ENCODE data around the gene BTBD19.
"Not testable (repeated sequence)": the region's sequence is repeated elsewhere in the genome, so short reads cannot be mapped to it uniquely, and the experiment has no call there.

BTBD19 gene

DNA sequence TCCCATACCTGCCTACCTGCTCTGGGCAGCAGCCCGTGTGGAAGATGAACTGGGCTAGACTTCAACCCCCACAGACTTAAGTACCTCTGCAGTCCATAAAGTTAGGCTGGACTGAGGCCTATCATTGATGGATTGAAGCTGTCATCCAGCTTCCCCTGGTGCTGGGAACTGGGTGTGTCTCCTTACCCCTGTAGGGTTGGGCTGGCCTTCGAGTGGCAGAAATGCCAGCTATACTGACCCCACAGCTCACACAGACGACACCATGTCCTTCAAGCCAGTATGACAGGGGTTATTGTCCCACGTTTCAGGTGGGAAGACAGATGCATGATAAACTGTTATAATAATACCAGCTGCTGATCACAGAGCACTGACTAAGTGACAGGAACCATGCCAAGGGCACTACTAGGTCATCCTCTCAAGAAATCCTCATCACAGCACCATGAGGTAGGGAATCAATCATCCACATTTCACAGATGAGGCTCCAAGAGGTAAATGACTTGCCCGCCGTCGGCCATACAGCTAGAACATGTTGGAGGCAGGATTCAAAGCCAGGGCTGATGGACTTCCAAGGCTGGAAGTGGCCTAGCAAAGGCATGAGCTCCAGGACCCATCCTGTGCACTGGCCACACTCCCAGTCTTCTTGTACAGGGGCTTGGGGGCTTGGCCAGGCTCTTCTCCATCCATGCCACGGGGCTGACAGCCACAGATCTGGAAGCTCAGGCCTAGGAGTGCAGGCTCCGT, 20.0 kb upstream of the BTBD19 start, which contains the start of gene BEST4:
Gene BEST4, minus strand, starts transcription at position 51 of the 741 bp plus-strand sequence. CDS start 465 bp downstream, outside the sequence.
- H3K4me3 ChIP-seq (ENCODE audit: low read length in 2 of 2) = no peak within 1 kb of the TSS
- no peak within 1 kb of the TSS for H3K9ac ChIP-seq (ENCODE audit: low read depth in 1 of 2, low read length in 2 of 2)
- no peaks in the 10 kb centered on the region for H3K36me3 ChIP-seq (ENCODE audit: control insufficient read depth in 2 of 2, insufficient read depth in 2 of 2, low read length in 2 of 2)
- peaks cover 21 to 25% of the 10 kb centered on the region in 2 donors for H3K4me1 ChIP-seq (ENCODE audit: control insufficient read depth in 2 of 2, insufficient read depth in 2 of 2, low read length in 2 of 2)
- H3K27ac ChIP-seq (ENCODE audit: low read depth in 2 of 2, low read length in 2 of 2) = no peak within 1 kb of the TSS
- no peaks in the 10 kb centered on the region for H3K9me3 ChIP-seq (ENCODE audit: control insufficient read depth in 2 of 2, low read length in 2 of 2)
- no peaks in the 10 kb centered on the region for H3K27me3 ChIP-seq (ENCODE audit: control insufficient read depth in 2 of 2, insufficient read depth in 2 of 2, low read length in 2 of 2)

DNA sequence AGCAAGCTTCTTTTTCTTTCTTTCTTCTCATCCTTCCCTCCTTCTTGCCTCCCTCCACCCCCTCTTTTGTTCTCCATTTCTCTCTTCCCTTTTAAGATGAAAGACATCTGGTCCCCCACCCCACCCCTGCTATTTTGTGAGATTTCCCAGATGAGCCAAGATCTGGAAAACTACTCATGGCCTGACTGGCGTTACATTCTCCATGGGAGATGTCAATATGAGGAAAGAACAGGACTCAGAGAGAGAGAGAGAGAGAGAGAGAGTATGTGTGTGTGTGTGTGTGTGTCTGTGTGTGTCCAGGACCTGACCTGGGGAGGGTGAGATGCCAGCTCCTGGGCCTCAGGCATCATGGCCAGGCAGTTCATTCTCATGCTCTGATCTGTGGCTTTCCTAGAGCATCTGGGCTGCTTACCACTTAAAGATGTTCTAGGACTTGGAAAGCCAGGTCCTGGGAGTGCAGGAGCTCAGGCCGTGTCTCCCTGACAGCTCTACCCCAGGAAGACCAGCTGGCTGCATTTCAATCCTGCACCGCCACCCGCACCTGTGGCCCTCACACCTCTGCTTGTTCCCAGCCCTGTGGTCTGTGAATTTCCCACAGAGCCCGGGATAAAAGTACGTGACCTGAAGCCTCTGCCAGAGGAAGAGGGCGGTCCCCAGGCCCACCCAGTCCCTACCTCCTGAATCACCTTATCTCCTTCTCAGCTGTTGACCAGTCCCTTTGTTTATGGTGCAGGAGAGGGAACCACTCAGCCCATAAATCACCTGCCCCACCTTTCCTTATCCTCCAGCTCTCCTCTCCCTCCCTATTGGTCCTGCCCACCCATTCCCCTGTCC, 17.1 kb upstream of the BTBD19 start:
- no peaks in the 10 kb centered on the region for H3K36me3 ChIP-seq (ENCODE audit: control insufficient read depth in 2 of 2, insufficient read depth in 2 of 2, low read length in 2 of 2)
- no peaks in the 10 kb centered on the region for H3K9me3 ChIP-seq (ENCODE audit: control insufficient read depth in 2 of 2, low read length in 2 of 2)
- H3K27me3 ChIP-seq (ENCODE audit: control insufficient read depth in 2 of 2, insufficient read depth in 2 of 2, low read length in 2 of 2) = no peaks in the 10 kb centered on the region
- no peak overlapping the region for H3K9ac ChIP-seq (ENCODE audit: low read depth in 1 of 2, low read length in 2 of 2)
- peak overlapping the region in 1 of 2 donors; percentile 20 for H3K27ac ChIP-seq (ENCODE audit: low read depth in 2 of 2, low read length in 2 of 2)
- H3K4me1 ChIP-seq (ENCODE audit: control insufficient read depth in 2 of 2, insufficient read depth in 2 of 2, low read length in 2 of 2) = peaks cover 6 to 12% of the 10 kb centered on the region in 2 donors
- H3K4me3 ChIP-seq (ENCODE audit: low read length in 2 of 2) = no peak overlapping the region

DNA sequence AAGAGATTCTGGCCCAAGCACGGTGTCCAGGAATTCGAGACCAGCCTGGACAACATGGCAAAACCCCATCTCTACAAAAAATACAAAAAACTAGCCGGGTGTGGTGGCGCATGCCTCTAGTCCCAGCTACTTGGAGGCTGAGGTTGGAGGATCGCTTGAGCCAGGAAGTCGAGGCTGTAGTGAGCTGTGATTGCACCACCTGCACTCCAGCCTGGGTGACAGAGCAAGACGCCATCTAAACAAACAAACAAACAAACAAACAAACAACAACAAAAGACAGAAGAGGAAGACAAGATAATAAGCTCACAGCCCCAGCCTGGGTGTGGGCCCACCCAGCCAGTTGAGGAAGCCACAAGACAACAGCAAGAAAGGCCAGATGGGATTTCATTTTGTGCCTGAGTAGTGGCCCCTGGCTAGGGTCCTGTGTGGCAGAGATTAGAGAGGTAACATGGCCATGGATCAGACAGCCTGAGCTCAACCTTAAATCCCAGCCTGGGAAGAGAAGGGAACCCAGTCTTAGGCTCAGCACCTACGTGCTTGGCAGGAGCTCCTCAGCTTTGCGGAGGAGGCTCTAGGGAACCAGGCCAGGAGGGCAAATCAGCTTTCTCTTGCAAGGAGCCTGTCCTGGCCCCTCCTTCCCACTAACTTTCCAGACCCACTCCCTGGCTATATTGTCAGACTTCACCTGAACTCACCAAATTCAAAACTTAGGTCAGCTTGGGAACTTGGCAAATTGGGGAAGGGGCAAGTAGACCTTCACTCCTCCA, 15.4 kb upstream of the BTBD19 start:
- Histone ChIP-seq H3K9ac (ENCODE audit: low read depth in 1 of 2, low read length in 2 of 2) (no peak overlapping the region), H3K27ac (ENCODE audit: low read depth in 2 of 2, low read length in 2 of 2) (no peak overlapping the region), H3K4me1 (ENCODE audit: control insufficient read depth in 2 of 2, insufficient read depth in 2 of 2, low read length in 2 of 2) (peaks cover 0 to 7% of the 10 kb centered on the region in 2 donors), H3K36me3 (ENCODE audit: control insufficient read depth in 2 of 2, insufficient read depth in 2 of 2, low read length in 2 of 2) (no peaks in the 10 kb centered on the region), H3K4me3 (ENCODE audit: low read length in 2 of 2) (no peak overlapping the region), H3K27me3 (ENCODE audit: control insufficient read depth in 2 of 2, insufficient read depth in 2 of 2, low read length in 2 of 2) (no peaks in the 10 kb centered on the region), H3K9me3 (ENCODE audit: control insufficient read depth in 2 of 2, low read length in 2 of 2) (no peaks in the 10 kb centered on the region)

DNA sequence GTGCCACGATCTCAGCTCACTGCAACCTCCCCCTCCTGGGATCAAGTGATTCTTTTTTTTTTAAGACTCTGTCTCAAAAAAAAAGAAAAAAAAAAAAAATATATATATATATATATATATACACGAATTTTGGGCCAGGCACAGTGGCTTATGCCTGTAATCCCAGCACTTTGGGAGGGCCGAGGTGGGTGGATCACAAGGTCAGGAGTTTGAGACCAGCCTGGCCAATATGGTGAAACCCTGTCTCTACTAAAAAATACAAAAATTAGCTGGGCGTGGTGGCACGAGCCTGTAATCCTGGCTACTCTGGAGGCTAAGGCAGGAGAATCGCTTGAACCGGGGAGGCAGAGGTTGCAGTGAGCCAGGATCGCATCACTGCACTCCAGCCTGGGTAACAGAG, 10.4 kb upstream of the BTBD19 start:
- H3K36me3 ChIP-seq (ENCODE audit: control insufficient read depth in 2 of 2, insufficient read depth in 2 of 2, low read length in 2 of 2); H3K27me3 ChIP-seq (ENCODE audit: control insufficient read depth in 2 of 2, insufficient read depth in 2 of 2, low read length in 2 of 2); H3K4me3 ChIP-seq (ENCODE audit: low read length in 2 of 2); H3K27ac ChIP-seq (ENCODE audit: low read depth in 2 of 2, low read length in 2 of 2); H3K9ac ChIP-seq (ENCODE audit: low read depth in 1 of 2, low read length in 2 of 2); H3K9me3 ChIP-seq (ENCODE audit: control insufficient read depth in 2 of 2, low read length in 2 of 2): not testable (repeated sequence)
- peaks cover 12 to 16% of the 10 kb centered on the region in 2 donors for H3K4me1 ChIP-seq (ENCODE audit: control insufficient read depth in 2 of 2, insufficient read depth in 2 of 2, low read length in 2 of 2)

DNA sequence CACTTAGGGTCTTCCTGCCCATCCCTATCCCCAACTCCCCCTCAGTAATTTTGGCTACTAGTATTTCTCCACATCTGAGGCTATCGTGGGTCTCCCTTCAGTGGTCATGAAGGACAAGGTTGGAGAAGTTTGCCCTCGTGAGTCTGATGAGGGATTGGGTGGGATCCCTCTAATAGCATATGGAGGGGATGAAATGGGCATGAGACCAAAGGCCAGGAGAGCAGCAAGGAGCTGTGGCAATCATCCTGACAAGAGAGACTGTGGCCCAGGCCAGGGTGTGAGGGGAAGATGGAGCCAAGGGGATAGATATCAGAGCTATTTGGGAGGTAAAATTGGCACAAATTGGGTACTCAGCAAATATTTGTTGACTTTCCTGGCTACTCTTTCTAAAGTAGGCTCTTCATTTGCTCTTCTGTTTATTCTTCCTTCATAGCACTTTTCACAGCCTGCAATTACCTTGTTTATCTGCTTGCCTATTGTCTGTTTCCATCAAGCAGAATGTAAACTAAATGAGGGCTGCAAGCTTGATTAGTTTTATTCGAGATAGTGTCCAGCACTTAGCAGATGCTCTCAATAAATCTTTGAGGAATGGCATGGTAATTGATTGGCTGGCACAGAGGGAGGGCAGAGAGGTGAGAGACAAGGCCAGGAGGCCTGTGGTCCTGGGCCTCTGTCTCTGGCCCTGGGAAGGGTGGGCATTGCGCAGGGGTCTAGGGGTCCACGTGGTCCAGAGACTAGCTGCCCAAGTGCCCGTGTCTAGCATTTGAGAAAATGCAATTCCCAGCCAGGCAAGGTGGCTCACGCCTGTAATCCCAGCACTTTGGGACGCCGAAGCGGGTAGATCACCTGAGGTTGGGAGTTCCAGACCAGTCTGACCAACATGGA, 9.6 kb upstream of the BTBD19 start:
- Histone ChIP-seq H3K27ac (ENCODE audit: low read depth in 2 of 2, low read length in 2 of 2) (no peak overlapping the region), H3K4me1 (ENCODE audit: control insufficient read depth in 2 of 2, insufficient read depth in 2 of 2, low read length in 2 of 2) (peaks cover 12 to 16% of the 10 kb centered on the region in 2 donors)

DNA sequence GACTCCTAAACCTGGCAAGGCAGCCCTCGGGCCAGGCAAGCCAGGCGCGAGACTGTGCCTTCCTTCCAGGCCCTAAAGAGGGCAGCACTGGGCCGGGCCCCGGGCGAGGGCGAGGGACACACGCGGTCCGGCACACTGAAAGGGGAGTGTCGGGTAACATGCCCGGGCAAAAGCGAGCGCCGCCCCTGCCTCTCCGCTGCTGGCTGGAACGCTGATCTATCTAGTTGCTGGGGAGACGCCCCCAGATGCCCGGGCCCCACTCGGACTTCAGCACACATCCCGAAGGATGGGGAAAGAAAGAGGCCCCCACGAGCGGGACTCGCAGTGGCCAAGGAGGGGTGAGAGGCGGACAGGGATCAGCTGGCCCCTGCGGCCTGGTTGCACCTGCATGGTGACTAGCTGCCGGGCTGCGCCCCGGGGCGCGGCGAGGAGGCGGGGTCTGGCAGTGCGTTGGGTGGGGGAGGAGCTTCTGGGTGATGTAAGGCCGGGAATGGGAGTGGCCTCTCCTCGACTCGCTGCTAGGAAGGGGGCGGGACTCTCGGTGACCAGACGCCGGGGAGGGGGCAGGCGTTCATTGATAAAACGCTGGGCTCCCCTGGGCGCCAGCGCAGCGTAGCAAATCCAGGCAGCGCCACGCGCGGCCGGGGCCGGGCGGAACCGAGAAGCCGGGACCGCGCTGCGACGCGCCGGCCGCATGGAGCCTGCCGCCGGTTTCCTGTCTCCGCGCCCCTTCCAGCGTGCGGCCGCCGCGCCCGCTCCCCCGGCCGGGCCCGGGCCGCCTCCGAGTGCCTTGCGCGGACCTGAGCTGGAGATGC, 8.3 kb upstream of the BTBD19 start, which contains the start of gene PLK3:
Gene PLK3, plus strand, starts transcription at position 608 of the 815 bp plus-strand sequence. Its CDS starts 87 bp downstream, at position 695.
- H3K36me3 ChIP-seq (ENCODE audit: control insufficient read depth in 2 of 2, insufficient read depth in 2 of 2, low read length in 2 of 2) = peaks cover 10 to 11% of the 10 kb centered on the region in 2 donors
- peak within 1 kb of the TSS; percentile 86 to 93 for H3K9ac ChIP-seq (ENCODE audit: low read depth in 1 of 2, low read length in 2 of 2)
- peaks cover 12 to 16% of the 10 kb centered on the region in 2 donors for H3K4me1 ChIP-seq (ENCODE audit: control insufficient read depth in 2 of 2, insufficient read depth in 2 of 2, low read length in 2 of 2)
- H3K4me3 ChIP-seq (ENCODE audit: low read length in 2 of 2) = peak within 1 kb of the TSS; percentile 75 to 87
- no peaks in the 10 kb centered on the region for H3K27me3 ChIP-seq (ENCODE audit: control insufficient read depth in 2 of 2, insufficient read depth in 2 of 2, low read length in 2 of 2)
- no peaks in the 10 kb centered on the region for H3K9me3 ChIP-seq (ENCODE audit: control insufficient read depth in 2 of 2, low read length in 2 of 2)
- peak within 1 kb of the TSS; percentile 96 for H3K27ac ChIP-seq (ENCODE audit: low read depth in 2 of 2, low read length in 2 of 2)

More for the DNA sequence above, 9.6 kb upstream of the BTBD19 start:
- H3K27me3 ChIP-seq (ENCODE audit: control insufficient read depth in 2 of 2, insufficient read depth in 2 of 2, low read length in 2 of 2) = no peaks in the 10 kb centered on the region
- H3K4me3 ChIP-seq (ENCODE audit: low read length in 2 of 2) = no peak overlapping the region
- no peaks in the 10 kb centered on the region for H3K9me3 ChIP-seq (ENCODE audit: control insufficient read depth in 2 of 2, low read length in 2 of 2)
- peaks cover 2 to 6% of the 10 kb centered on the region in 2 donors for H3K36me3 ChIP-seq (ENCODE audit: control insufficient read depth in 2 of 2, insufficient read depth in 2 of 2, low read length in 2 of 2)
- peak overlapping the region; percentile 32 to 93 for H3K9ac ChIP-seq (ENCODE audit: low read depth in 1 of 2, low read length in 2 of 2)

DNA sequence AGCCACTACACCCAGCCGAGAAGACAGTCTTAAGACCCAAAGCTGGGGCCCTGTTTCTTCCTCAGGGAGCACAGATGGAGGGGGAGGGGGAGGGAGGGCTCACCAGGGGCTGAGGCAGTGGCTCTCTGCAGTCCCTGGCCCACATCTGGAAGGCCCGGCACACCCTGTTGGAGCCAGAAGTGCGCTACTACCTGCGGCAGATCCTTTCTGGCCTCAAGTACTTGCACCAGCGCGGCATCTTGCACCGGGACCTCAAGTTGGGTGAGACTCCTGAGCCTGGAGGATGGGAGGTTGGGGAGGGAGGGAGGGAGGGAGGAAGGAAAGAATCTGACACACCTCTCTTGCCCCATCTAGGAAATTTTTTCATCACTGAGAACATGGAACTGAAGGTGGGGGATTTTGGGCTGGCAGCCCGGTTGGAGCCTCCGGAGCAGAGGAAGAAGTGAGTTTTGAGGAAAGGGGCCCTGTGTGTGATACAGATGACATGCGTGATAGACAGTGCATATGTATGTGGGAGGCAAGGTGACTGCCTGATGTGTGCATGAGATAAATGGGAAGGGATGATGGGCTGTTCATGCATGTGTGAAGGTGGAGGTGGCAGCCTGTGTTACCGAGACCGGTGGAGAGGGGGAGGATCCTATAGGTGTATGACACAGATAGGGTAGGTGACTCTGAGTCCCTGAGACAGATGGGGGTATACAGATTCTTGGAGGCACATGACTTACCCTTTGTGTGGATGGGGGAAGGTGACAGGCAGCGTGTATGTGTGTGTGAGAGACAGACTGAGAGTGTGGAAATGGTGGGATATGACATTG, 6.6 kb upstream of the BTBD19 start:
- Histone ChIP-seq H3K4me1 (ENCODE audit: control insufficient read depth in 2 of 2, insufficient read depth in 2 of 2, low read length in 2 of 2) (peaks cover 18 to 20% of the 10 kb centered on the region in 2 donors), H3K4me3 (ENCODE audit: low read length in 2 of 2) (peak overlapping the region; percentile 17 to 66), H3K27ac (ENCODE audit: low read depth in 2 of 2, low read length in 2 of 2) (peak overlapping the region in 1 of 2 donors; percentile 11), H3K27me3 (ENCODE audit: control insufficient read depth in 2 of 2, insufficient read depth in 2 of 2, low read length in 2 of 2) (no peaks in the 10 kb centered on the region), H3K9me3 (ENCODE audit: control insufficient read depth in 2 of 2, low read length in 2 of 2) (no peaks in the 10 kb centered on the region), H3K9ac (ENCODE audit: low read depth in 1 of 2, low read length in 2 of 2) (peak overlapping the region in 1 of 2 donors; percentile 15), H3K36me3 (ENCODE audit: control insufficient read depth in 2 of 2, insufficient read depth in 2 of 2, low read length in 2 of 2) (peaks cover 14 to 15% of the 10 kb centered on the region in 2 donors)

DNA sequence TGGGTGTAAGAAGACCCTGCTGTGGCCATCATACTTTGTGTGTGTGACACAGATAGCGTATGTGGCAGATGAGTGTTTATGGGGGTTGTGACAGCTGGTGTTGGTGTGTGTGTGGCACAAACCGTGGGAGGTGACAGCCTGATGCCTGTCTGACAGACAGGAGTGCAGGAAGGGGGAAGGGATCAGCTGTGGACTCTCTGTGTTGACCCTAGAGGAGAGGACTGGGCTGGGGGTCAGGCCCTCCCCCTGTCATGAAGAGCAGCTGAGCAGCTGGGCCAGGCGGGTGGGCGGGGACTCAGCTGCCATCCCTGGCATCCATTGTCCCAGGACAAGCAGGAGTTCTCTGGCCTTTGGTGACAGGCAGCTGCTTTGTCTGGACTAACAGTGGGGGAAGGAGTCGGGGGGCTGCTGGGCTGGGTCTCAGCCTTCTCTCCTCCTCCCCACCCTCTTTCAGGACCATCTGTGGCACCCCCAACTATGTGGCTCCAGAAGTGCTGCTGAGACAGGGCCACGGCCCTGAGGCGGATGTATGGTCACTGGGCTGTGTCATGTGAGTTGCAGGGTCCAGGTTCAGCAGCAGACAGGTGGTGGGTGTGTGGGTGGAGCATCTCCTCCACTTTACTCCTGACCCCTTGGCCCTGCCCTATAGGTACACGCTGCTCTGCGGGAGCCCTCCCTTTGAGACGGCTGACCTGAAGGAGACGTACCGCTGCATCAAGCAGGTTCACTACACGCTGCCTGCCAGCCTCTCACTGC, 5.8 kb upstream of the BTBD19 start:
- Histone ChIP-seq H3K4me1 (ENCODE audit: control insufficient read depth in 2 of 2, insufficient read depth in 2 of 2, low read length in 2 of 2) (peaks cover 26 to 28% of the 10 kb centered on the region in 2 donors), H3K4me3 (ENCODE audit: low read length in 2 of 2) (peak overlapping the region in 1 of 2 donors; percentile 66)

More for the DNA sequence above, 5.8 kb upstream of the BTBD19 start:
- peak overlapping the region in 1 of 2 donors; percentile 15 for H3K9ac ChIP-seq (ENCODE audit: low read depth in 1 of 2, low read length in 2 of 2)
- H3K9me3 ChIP-seq (ENCODE audit: control insufficient read depth in 2 of 2, low read length in 2 of 2) = no peaks in the 10 kb centered on the region
- no peaks in the 10 kb centered on the region for H3K27me3 ChIP-seq (ENCODE audit: control insufficient read depth in 2 of 2, insufficient read depth in 2 of 2, low read length in 2 of 2)
- H3K36me3 ChIP-seq (ENCODE audit: control insufficient read depth in 2 of 2, insufficient read depth in 2 of 2, low read length in 2 of 2) = peaks cover 14 to 15% of the 10 kb centered on the region in 2 donors
- H3K27ac ChIP-seq (ENCODE audit: low read depth in 2 of 2, low read length in 2 of 2) = peak overlapping the region in 1 of 2 donors; percentile 11

Measured in mucosa of rectum (tissue), 2 donors.